SK-N-SH (cell line): Measurements from ENCODE around the gene CRMP1. TPM values are rescaled to one million over a fixed set of nuclear protein-coding genes. Genes with fewer than 3 reads are reported as not detected.

Experiments
- CTCF ChIA-PET: fragments of 300-600, 350-600 bp; formaldehyde crosslinking; extraction: SDS; loops from one replicate; lab custom pipeline; 2021; lab: Yijun Ruan, JAX
- POLR2A ChIA-PET: fragments of 350-600 bp; sonication (Branson Sonifier 250); formaldehyde crosslinking; extraction: SDS; loops from one replicate; lab custom pipeline; 2020; ENCODE audit warnings: antibody characterized with exemption, inconsistent platforms; lab: Yijun Ruan, JAX
- DNase-seq: peaks from one replicate; pipeline ENCODE4 v3.0.0; 2012
- H2AFZ ChIP-seq: fragments of 200-600 bp; sonication (generic); 2 replicates; pipeline ENCODE4 v1.8.1; 2016; ENCODE audit warnings: antibody characterized with exemption, mild to moderate bottlenecking, low read depth
- H3F3A ChIP-seq: fragments of 200-600 bp; sonication (generic); replicated peaks from 2 replicates; pipeline ENCODE3; 2016; ENCODE audit warnings: antibody characterized with exemption, mild to moderate bottlenecking; ENCODE audit not compliant: insufficient read depth
- H3K27ac ChIP-seq, 2 experiments: fragments of 200-500 bp in 1 of 2; fragments of 200-600 bp in 1 of 2; sonication (Bioruptor generic) in 1 of 2; sonication (generic), shearing (Covaris generic) in 1 of 2; 2 replicates each; pipeline versions ENCODE4 v1.5.1 to v1.6.1; 2014 to 2016; ENCODE audit warnings: low read depth in 2 of 2, inconsistent platforms in 1 of 2, low read length in 1 of 2, mild to moderate bottlenecking in 1 of 2, mixed read lengths in 1 of 2
- H3K27me3 ChIP-seq: fragments of 200-600 bp; sonication (generic), shearing (Covaris generic); 2 replicates; pipeline ENCODE4 v1.6.1; 2016; ENCODE audit warnings: mixed run types; ENCODE audit not compliant: insufficient read depth
- H3K36me3 ChIP-seq, 2 experiments: fragments of 200-500 bp in 1 of 2; fragments of 200-600 bp in 1 of 2; sonication (Bioruptor generic) in 1 of 2; sonication (generic) in 1 of 2; replicated peaks in 1 of 2; 2 replicates each; pipeline versions ENCODE3 to v1.5.1; 2014 to 2016; ENCODE audit warnings: low read length in 1 of 2, mild to moderate bottlenecking in 1 of 2; ENCODE audit not compliant: insufficient read depth in 2 of 2, control insufficient read depth in 1 of 2
- H3K4me1 ChIP-seq, 2 experiments: fragments of 200-500 bp in 1 of 2; fragments of 200-600 bp in 1 of 2; sonication (Bioruptor generic) in 1 of 2; sonication (generic), shearing (Covaris generic) in 1 of 2; 2 replicates each; pipeline versions ENCODE4 v1.5.1 to v1.6.1; 2014 to 2016; ENCODE audit warnings: low read depth in 1 of 2, low read length in 1 of 2, mixed run types in 1 of 2; ENCODE audit not compliant: insufficient read depth in 2 of 2, control insufficient read depth in 1 of 2
- H3K4me2 ChIP-seq: fragments of 200-600 bp; sonication (generic), shearing (Covaris generic); 2 replicates; pipeline ENCODE4 v1.6.1; 2017; ENCODE audit warnings: mixed run types
- H3K4me3 ChIP-seq, 2 experiments: fragments of 200-500 bp in 1 of 2; fragments of 200-600 bp in 1 of 2; sonication (Bioruptor generic) in 1 of 2; sonication (generic), shearing (Covaris generic) in 1 of 2; 2 replicates each; pipeline versions ENCODE4 v1.5.1 to v1.8.1; 2014 to 2016; ENCODE audit warnings: low read depth in 2 of 2, inconsistent platforms in 1 of 2, low read length in 1 of 2, mild to moderate bottlenecking in 1 of 2, mixed read lengths in 1 of 2, moderate library complexity in 1 of 2
- H3K79me2 ChIP-seq: fragments of 200-600 bp; sonication (generic); 2 replicates; pipeline ENCODE4 v1.8.1; 2017; ENCODE audit warnings: mild to moderate bottlenecking; ENCODE audit not compliant: insufficient read depth
- H3K9ac ChIP-seq: fragments of 200-600 bp; sonication (generic); 2 replicates; pipeline ENCODE4 v1.6.1; 2017; ENCODE audit warnings: mixed run types
- H3K9me2 ChIP-seq: fragments of 200-600 bp; sonication (generic); 2 replicates; pipeline ENCODE4 v1.6.1; 2017; ENCODE audit warnings: mixed run types
- H3K9me3 ChIP-seq: fragments of 200-600 bp; sonication (generic); 2 replicates; pipeline ENCODE4 v1.6.1; 2017; ENCODE audit warnings: mixed run types, mild to moderate bottlenecking, moderate library complexity
- H4K20me1 ChIP-seq: fragments of 200-600 bp; sonication (generic); 2 replicates; pipeline ENCODE4 v1.6.1; 2017; ENCODE audit warnings: mild to moderate bottlenecking, mixed run types; ENCODE audit not compliant: insufficient read depth
- CHD2 ChIP-seq: fragments of 150-350 bp; IDR thresholded peaks from 2 replicates; pipeline ENCODE4 v1.6.1; 2018; ENCODE audit warnings: low read length; ENCODE audit not compliant: partially characterized antibody
- FOSL2 ChIP-seq: IDR thresholded peaks from 2 replicates; pipeline ENCODE4 v1.4.0; 2012; ENCODE audit warnings: low read depth, mild to moderate bottlenecking, moderate library complexity, borderline replicate concordance
- FOXM1 ChIP-seq: IDR thresholded peaks from 2 replicates; pipeline ENCODE4 v1.4.0; 2012; ENCODE audit warnings: low read depth, mild to moderate bottlenecking
- IRF3 ChIP-seq: fragments of 150-350 bp; IDR thresholded peaks from 2 replicates; pipeline ENCODE4 v1.6.1; 2016; ENCODE audit warnings: mild to moderate bottlenecking, low read depth, low read length
- JUND ChIP-seq: IDR thresholded peaks from 2 replicates; pipeline ENCODE4 v1.4.0; 2012
- MEF2A ChIP-seq: IDR thresholded peaks from 2 replicates; pipeline ENCODE4 v1.4.0; 2012; ENCODE audit warnings: low read depth, borderline replicate concordance
- NFIC ChIP-seq: IDR thresholded peaks from 2 replicates; pipeline ENCODE4 v1.4.0; 2012; ENCODE audit warnings: borderline replicate concordance
- NRF1 ChIP-seq: IDR thresholded peaks from 2 replicates; pipeline ENCODE4 v1.6.1; 2012; ENCODE audit warnings: low read depth, mild to moderate bottlenecking, low read length
- POLR2AphosphoS5 ChIP-seq: IDR thresholded peaks from 2 replicates; pipeline ENCODE4 v1.6.1; 2012; ENCODE audit warnings: low read depth, low read length
- RCOR1 ChIP-seq: fragments of 150-350 bp; IDR thresholded peaks from 2 replicates; pipeline ENCODE4 v1.6.1; 2017; ENCODE audit warnings: antibody characterized with exemption, low read length
- RFX5 ChIP-seq: IDR thresholded peaks from 2 replicates; pipeline ENCODE4 v1.6.1; 2012; ENCODE audit warnings: mild to moderate bottlenecking, improper control_type of control experiment, low read length
- SMC3 ChIP-seq: IDR thresholded peaks from 2 replicates; pipeline ENCODE4 v1.6.1; 2012; ENCODE audit warnings: low read depth, low read length, improper control_type of control experiment
- TAF1 ChIP-seq: IDR thresholded peaks from 2 replicates; pipeline ENCODE4 v1.6.1; 2012; ENCODE audit warnings: low read depth, mild to moderate bottlenecking, low read length, moderate library complexity, borderline replicate concordance
- TCF12 ChIP-seq: IDR thresholded peaks from 2 replicates; pipeline ENCODE4 v1.4.0; 2012
- WGBS: methylation state at CpG from one replicate; pipeline ENCODE4 v1.1.6; 2017; ENCODE audit warnings: low lambda C conversion rate; 5-methylcytosine and 5-hydroxymethylcytosine counted together
- polyA plus RNA-seq, 3 experiments: library from polyadenylated mRNA; depleted of rRNA; stranded (reverse); fragments of >200 nt; gene quantifications; 2 replicates each; pipeline ENCODE4 v1.2.3, GENCODE V29; 2012
- TF ChIP-seq, protein P1 (sequence below): IDR thresholded peaks from 2 replicates; pipeline ENCODE4 v1.4.0; 2012; ENCODE audit warnings: low read depth, borderline replicate concordance
- TF ChIP-seq, protein P2 (sequence below): fragments of 200-600 bp; sonication (generic); IDR thresholded peaks from 2 replicates; pipeline ENCODE4 v1.6.1; 2017; ENCODE audit warnings: antibody characterized with exemption, mild to moderate bottlenecking, moderate library complexity

Gene CRMP1
- polyA plus RNA-seq, 1 of the 3 experiments (the other 2 are of a cell fraction) = 3.4 TPM

DNA sequence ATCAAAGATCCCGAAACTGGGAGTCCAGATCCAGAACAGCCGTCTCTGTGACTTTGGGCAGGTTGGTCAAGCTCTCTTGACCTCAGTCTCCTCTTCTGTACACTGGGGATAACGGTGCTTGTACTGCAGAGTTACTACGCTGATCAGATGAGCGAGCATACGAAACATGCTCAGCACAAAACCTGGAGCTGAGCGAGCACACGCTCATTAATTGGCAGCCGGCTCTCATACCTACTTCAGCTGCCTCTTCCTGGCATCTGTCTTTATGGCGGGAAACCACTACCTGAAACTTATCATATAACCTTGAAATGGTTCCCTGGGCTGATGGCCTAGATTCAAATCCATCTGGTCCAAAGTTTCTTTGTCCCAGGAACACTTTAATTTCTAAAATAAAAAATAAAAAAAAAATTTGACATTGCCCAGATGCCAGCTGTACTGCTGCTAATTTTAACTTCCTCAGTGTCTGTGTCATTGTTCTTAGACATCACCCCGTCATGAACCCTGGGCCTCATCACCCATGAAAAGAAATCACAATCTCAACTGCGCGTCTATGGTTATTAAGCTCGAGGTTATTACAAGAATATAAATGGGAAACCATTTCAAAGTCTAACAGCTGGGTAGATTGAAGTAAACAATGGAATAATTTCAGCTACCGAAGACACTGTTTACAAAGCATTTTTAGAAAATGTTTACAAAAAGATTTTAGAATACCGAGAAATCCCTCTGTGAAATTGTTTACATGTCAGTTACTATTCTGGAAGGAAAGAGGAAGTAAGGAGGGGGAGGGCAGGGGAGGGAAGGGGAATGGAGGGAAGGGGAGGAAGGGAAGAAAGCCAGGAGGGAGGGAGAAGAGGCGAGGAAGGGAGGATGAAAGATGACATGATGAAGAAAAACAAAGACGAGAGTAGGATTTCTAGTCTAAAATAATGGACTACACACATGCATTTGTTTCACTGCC, 49.0 kb downstream of the CRMP1 start:
- ChIA-PET POLR2A (interaction anchor here (1.1 kb wide), 1 partner anchor 8 kb away, joined by 3 read pairs; no protein-coding TSS in a partner anchor), CTCF (interaction anchor here (1.0 kb wide), 1 partner anchor 407 kb away, joined by 3 read pairs; no protein-coding TSS in a partner anchor)
- no peak overlapping the region for H3K4me3 ChIP-seq
- H4K20me1 ChIP-seq = no peaks in the 10 kb centered on the region
- H3K9ac ChIP-seq = no peak overlapping the region
- no peak for DNase-seq
- no peaks in the 10 kb centered on the region; a peak in 1 of 4 replicates for H3K4me1 ChIP-seq
- no peaks in the 10 kb centered on the region for H3K9me2 ChIP-seq
- no peaks in the 10 kb centered on the region for H3K36me3 ChIP-seq
- no peak overlapping the region for H3K4me2 ChIP-seq
- no peaks in the 10 kb centered on the region for H3K79me2 ChIP-seq
- no peaks in the 10 kb centered on the region for H3K27me3 ChIP-seq
- H2AFZ ChIP-seq = no peak overlapping the region
- WGBS = 70% methylated on average over 18 of the region's 18 CpGs
- TF ChIP-seq RFX5 = no peak
- no peak for TF ChIP-seq IRF3
- TF ChIP-seq NRF1 = no peak
- no peak for TF ChIP-seq FOSL2
- TF ChIP-seq SMC3 = no peak
- TF ChIP-seq TCF12 = no peak
- TF ChIP-seq POLR2AphosphoS5 = no peak
- TF ChIP-seq RCOR1 = no peak
- no peak for TF ChIP-seq NFIC
- no peak for TF ChIP-seq CHD2
- no peak for TF ChIP-seq JUND
- no peak for TF ChIP-seq MEF2A
- no peak for TF ChIP-seq FOXM1
- TF ChIP-seq, protein P1, sequence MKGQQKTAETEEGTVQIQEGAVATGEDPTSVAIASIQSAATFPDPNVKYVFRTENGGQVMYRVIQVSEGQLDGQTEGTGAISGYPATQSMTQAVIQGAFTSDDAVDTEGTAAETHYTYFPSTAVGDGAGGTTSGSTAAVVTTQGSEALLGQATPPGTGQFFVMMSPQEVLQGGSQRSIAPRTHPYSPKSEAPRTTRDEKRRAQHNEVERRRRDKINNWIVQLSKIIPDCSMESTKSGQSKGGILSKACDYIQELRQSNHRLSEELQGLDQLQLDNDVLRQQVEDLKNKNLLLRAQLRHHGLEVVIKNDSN = no peak
- no peak for TF ChIP-seq TAF1
- TF ChIP-seq, protein P2, sequence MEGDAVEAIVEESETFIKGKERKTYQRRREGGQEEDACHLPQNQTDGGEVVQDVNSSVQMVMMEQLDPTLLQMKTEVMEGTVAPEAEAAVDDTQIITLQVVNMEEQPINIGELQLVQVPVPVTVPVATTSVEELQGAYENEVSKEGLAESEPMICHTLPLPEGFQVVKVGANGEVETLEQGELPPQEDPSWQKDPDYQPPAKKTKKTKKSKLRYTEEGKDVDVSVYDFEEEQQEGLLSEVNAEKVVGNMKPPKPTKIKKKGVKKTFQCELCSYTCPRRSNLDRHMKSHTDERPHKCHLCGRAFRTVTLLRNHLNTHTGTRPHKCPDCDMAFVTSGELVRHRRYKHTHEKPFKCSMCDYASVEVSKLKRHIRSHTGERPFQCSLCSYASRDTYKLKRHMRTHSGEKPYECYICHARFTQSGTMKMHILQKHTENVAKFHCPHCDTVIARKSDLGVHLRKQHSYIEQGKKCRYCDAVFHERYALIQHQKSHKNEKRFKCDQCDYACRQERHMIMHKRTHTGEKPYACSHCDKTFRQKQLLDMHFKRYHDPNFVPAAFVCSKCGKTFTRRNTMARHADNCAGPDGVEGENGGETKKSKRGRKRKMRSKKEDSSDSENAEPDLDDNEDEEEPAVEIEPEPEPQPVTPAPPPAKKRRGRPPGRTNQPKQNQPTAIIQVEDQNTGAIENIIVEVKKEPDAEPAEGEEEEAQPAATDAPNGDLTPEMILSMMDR = no peak
- TF ChIP-seq, all 33 proteins: peak for 0
- Histone ChIP-seq H3K27ac (no peak overlapping the region), H3F3A (no peaks in the 10 kb centered on the region), H3K9me3 (no peaks in the 10 kb centered on the region)
